Thyroid gland (tissue), 4 donors: ENCODE measurements around the gene ZDHHC3.

Experiments used
- CTCF ChIP-seq, 6 experiments: fragments of 200-600 bp in 3 of 6; fragments of 450-650 bp in 3 of 6; sonication (generic) in 3 of 6; IDR thresholded peaks; one replicate each; pipeline ENCODE4 v1.5.1; 2016 to 2019; ENCODE audit warnings: antibody characterized with exemption in 6 of 6, mild to moderate bottlenecking in 2 of 6, inconsistent platforms in 1 of 6, moderate library complexity in 1 of 6
- POLR2A ChIP-seq, 2 donors: fragments of 450-650 bp; IDR thresholded peaks; one replicate each; pipeline ENCODE4 v1.6.1; 2017; ENCODE audit warnings: antibody characterized with exemption in 2 of 2, mild to moderate bottlenecking in 2 of 2, moderate library complexity in 1 of 2

GRCh38 chr3:44913868-44914468 lies 62.0 kb downstream of the ZDHHC3 start:
- TF ChIP-seq CTCF (IDR thresholded peaks at IDR 0.05) (peak; percentile 38 to 84 (median 66)), POLR2A (IDR thresholded peaks at IDR 0.05) (no peak)
